ENCODE measurements around the gene CCDC154. TPM values are rescaled to one million over a fixed set of nuclear protein-coding genes. Genes with fewer than 3 reads are reported as not detected.

CCDC154 gene
- total RNA-seq, 3 donors from 2014 or later: 0.48 to 1.2 (median 0.98) TPM

GRCh38 chr16:1403036-1403435, 41.3 kb downstream of the CCDC154 start:
- intact Hi-C loops (cut with DNase I; ENCODE audit: low total_unique reads): no loop called here
- TF ChIP-seq POLR2A (IDR thresholded peaks at IDR 0.05) (no peak), CTCF (IDR thresholded peaks at IDR 0.05) (no peak), POLR2AphosphoS5 (IDR thresholded peaks at IDR 0.05) (no peak)
- H3K27ac ChIP-seq: no peak overlapping the region
- H3K27me3 ChIP-seq: no peaks in the 10 kb centered on the region
- H3K9me3 ChIP-seq: no peaks in the 10 kb centered on the region
- no peak for DNase-seq (ENCODE audit: low spot score in 2 of 2)
- H3K36me3 ChIP-seq: no peaks in the 10 kb centered on the region
- no peaks in the 10 kb centered on the region for H3K4me1 ChIP-seq
- no peak overlapping the region for H3K4me3 ChIP-seq

GRCh38 chr16:1401758-1402154, 42.6 kb downstream of the CCDC154 start:
- no peaks in the 10 kb centered on the region for H3K9me3 ChIP-seq
- TF ChIP-seq POLR2A (IDR thresholded peaks at IDR 0.05) (no peak), CTCF (IDR thresholded peaks at IDR 0.05) (no peak)
- no peaks in the 10 kb centered on the region for H3K36me3 ChIP-seq
- no peak overlapping the region for H3K27ac ChIP-seq
- H3K4me3 ChIP-seq: no peak overlapping the region
- H3K27me3 ChIP-seq: no peaks in the 10 kb centered on the region
- no peak for DNase-seq (ENCODE audit: low spot score in 2 of 2)
- no peaks in the 10 kb centered on the region for H3K4me1 ChIP-seq
- intact Hi-C loops (cut with DNase I; ENCODE audit: low total_unique reads): no loop called here

- no peaks in the 10 kb centered on the region for H3K27me3 ChIP-seq
- DNase-seq (ENCODE audit: low spot score in 2 of 2): no peak
- H3K4me1 ChIP-seq: no peaks in the 10 kb centered on the region
- TF ChIP-seq POLR2AphosphoS5 (IDR thresholded peaks at IDR 0.05): no peak
- TF ChIP-seq POLR2A (IDR thresholded peaks at IDR 0.05): no peak
- intact Hi-C loops (cut with DNase I; ENCODE audit: low total_unique reads): no loop called here
- no peaks in the 10 kb centered on the region for H3K36me3 ChIP-seq
- no peak overlapping the region for H3K4me3 ChIP-seq
- no peak overlapping the region for H3K27ac ChIP-seq
- H3K9me3 ChIP-seq: no peaks in the 10 kb centered on the region
These were observed 43.1 kb downstream of the CCDC154 start for GRCh38 chr16:1401061-1401757.

GRCh38 chr16:1398826-1399581, 45.4 kb downstream of the CCDC154 start:
- no peak for DNase-seq (ENCODE audit: low spot score in 2 of 2)
- Histone ChIP-seq H3K27me3 (no peaks in the 10 kb centered on the region), H3K4me1 (no peaks in the 10 kb centered on the region), H3K9me3 (no peaks in the 10 kb centered on the region), H3K36me3 (no peaks in the 10 kb centered on the region), H3K4me3 (no peak overlapping the region), H3K27ac (no peak overlapping the region)
- intact Hi-C loops (cut with DNase I; ENCODE audit: low total_unique reads): no loop called here
- no peak for TF ChIP-seq POLR2AphosphoS5 (IDR thresholded peaks at IDR 0.05)
- no peak for TF ChIP-seq POLR2A (IDR thresholded peaks at IDR 0.05)
- no peak for TF ChIP-seq CTCF (IDR thresholded peaks at IDR 0.05)

GRCh38 chr16:1398351-1398750, 46.0 kb downstream of the CCDC154 start:
- no peak overlapping the region for H3K4me3 ChIP-seq
- no peak overlapping the region for H3K27ac ChIP-seq
- TF ChIP-seq POLR2AphosphoS5 (IDR thresholded peaks at IDR 0.05) (no peak), CTCF (IDR thresholded peaks at IDR 0.05) (no peak), POLR2A (IDR thresholded peaks at IDR 0.05) (no peak)
- no peaks in the 10 kb centered on the region for H3K27me3 ChIP-seq
- intact Hi-C loops (cut with DNase I; ENCODE audit: low total_unique reads): no loop called here
- no peaks in the 10 kb centered on the region for H3K36me3 ChIP-seq
- H3K9me3 ChIP-seq: no peaks in the 10 kb centered on the region
- no peaks in the 10 kb centered on the region for H3K4me1 ChIP-seq
- no peak for DNase-seq (ENCODE audit: low spot score in 2 of 2)
